ENCODE data around the gene DIAPH1. TPM values are rescaled to one million over a fixed set of nuclear protein-coding genes. Genes with fewer than 3 reads are reported as not detected.

The DIAPH1 gene
- polyA plus RNA-seq, 1 experiment, result 27.1 TPM

DNA sequence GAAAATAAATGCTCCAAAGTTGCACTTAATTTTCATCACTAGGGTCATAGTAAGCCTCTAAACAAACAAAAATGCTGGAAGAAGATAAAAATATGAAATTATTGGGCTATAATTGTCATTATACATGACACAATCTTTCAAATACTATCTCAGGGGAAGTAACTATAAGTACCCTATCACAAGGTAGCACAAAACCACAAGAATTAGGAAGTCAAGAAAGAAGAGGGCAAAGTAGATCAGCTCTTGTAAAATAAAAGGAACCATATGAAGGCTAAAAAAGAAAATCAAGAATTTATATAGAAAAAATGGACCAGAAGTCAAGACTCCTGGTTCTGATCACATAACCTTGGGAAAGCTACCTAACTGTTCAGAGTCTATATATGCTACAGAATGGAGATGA lies 48.1 kb downstream of the DIAPH1 start:
- no peaks in the 10 kb centered on the region for H3K9me3 ChIP-seq (ENCODE audit: control insufficient read depth, insufficient read depth, low read length)
- no peak overlapping the region for H3K27ac ChIP-seq (ENCODE audit: low read depth, low read length)
- ChIA-PET POLR2A (no interaction called here), CTCF (interaction anchor here (0.6 kb wide), 2 partner anchors 10 to 136 kb away, joined by 3 to 5 read pairs; no protein-coding TSS in a partner anchor)
- TF ChIP-seq, protein P1, sequence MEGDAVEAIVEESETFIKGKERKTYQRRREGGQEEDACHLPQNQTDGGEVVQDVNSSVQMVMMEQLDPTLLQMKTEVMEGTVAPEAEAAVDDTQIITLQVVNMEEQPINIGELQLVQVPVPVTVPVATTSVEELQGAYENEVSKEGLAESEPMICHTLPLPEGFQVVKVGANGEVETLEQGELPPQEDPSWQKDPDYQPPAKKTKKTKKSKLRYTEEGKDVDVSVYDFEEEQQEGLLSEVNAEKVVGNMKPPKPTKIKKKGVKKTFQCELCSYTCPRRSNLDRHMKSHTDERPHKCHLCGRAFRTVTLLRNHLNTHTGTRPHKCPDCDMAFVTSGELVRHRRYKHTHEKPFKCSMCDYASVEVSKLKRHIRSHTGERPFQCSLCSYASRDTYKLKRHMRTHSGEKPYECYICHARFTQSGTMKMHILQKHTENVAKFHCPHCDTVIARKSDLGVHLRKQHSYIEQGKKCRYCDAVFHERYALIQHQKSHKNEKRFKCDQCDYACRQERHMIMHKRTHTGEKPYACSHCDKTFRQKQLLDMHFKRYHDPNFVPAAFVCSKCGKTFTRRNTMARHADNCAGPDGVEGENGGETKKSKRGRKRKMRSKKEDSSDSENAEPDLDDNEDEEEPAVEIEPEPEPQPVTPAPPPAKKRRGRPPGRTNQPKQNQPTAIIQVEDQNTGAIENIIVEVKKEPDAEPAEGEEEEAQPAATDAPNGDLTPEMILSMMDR (IDR thresholded peaks at IDR 0.05; ENCODE audit: low read depth, low read length), result no peak
- H3K4me3 ChIP-seq (ENCODE audit: low read depth, low read length), result no peak overlapping the region
- DNase-seq (ENCODE audit: low read depth, low spot score), result no peak
- H3K27me3 ChIP-seq (ENCODE audit: control insufficient read depth, insufficient read depth, low read length), result no peaks in the 10 kb centered on the region

DNA sequence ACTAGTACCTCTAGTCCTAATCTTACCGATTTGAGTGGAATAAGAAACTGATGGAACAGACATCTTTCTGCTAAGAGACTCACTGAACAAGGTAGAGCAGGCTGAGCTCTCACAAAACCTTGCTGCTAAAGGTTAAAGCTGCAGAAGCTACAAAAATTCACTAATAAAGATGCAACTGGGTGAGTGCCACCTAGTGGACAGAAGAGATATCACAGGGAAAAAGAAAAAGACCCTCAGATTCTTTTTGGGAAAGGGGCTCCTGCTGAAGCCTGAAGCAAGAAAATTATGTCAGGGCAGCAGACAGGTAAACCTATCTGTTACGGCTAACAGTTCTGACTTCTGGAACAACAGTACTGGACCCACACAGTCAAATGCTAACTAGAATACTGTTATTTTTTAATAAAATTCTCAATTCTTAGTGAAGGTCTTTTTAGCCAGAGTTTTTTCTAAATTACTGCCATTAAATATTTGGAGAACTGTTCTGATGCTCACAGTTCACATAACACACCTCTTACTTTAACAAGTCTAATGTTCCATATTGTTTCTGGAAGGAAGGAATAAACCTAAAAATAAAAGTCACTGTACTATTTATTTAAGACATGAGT lies 51.2 kb downstream of the DIAPH1 start:
- Histone ChIP-seq H3K27ac (ENCODE audit: low read depth, low read length) (no peak overlapping the region), H3K9me3 (ENCODE audit: control insufficient read depth, insufficient read depth, low read length) (no peaks in the 10 kb centered on the region), H3K27me3 (ENCODE audit: control insufficient read depth, insufficient read depth, low read length) (no peaks in the 10 kb centered on the region), H3K4me3 (ENCODE audit: low read depth, low read length) (no peak overlapping the region)
- CTCF ChIA-PET, result interaction anchor here (0.5 to 3.8 kb wide), 82 partner anchors 8 to 854 kb away, joined by 3 to 40 read pairs (median 4); partner anchors contain the start of genes DIAPH1, HDAC3, PCDHB12 and PCDHB14
- TF ChIP-seq, protein P1 (IDR thresholded peaks at IDR 0.05; ENCODE audit: low read depth, low read length), result peak; percentile 90
- POLR2A ChIA-PET, result interaction anchor here (0.5 kb wide), 1 partner anchor 25 kb away, joined by 4 read pairs; no protein-coding TSS in a partner anchor
- no peak for DNase-seq (ENCODE audit: low read depth, low spot score)

DNA sequence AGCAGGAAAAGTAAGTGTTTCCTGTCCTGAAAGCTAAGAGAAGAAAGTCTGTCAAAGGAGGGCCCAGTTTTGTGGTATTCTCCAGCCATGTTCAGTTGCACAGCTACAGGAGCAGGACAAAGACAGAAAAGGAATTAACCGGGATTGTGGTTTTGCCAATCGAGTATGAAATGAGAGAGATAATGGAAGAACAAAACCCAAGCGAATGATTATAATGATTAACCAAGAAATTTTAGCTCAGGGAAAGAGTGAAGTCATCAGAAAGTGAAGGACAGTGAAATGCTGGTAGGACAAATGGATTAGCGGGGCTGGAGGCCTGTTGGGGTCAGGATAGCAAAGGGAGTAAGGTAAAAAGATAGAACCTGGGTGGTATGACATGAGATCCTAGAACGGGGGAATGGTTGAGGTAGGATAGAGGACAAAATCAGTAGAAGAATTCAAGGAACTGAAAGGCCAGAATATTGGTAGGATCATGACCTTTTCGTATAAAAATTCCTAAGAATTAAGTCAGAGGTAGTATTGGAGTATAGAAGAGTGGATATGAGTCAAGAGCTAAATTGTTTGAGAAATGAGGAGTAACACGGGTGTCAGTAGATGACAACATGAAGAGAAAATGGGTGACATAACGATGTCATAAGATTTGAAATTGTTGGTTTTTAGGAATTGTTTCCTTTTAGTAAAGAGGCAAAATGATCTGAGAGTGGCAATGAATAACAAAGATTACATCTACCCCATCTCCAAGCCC lies 52.8 kb downstream of the DIAPH1 start:
- Histone ChIP-seq H3K27ac (ENCODE audit: low read depth, low read length) (peak overlapping the region; percentile 11), H3K4me3 (ENCODE audit: low read depth, low read length) (no peak overlapping the region), H3K9me3 (ENCODE audit: control insufficient read depth, insufficient read depth, low read length) (no peaks in the 10 kb centered on the region), H3K27me3 (ENCODE audit: control insufficient read depth, insufficient read depth, low read length) (no peaks in the 10 kb centered on the region)
- TF ChIP-seq, protein P1 (IDR thresholded peaks at IDR 0.05; ENCODE audit: low read depth, low read length), result no peak
- ChIA-PET CTCF (interaction anchor here (0.7 to 3.8 kb wide), 28 partner anchors 9 to 379 kb away, joined by 3 to 40 read pairs (median 8); partner anchors contain the start of genes DIAPH1, PCDHB14, PCDHB9 and PCDHGA1), POLR2A (no interaction called here)
- no peak for DNase-seq (ENCODE audit: low read depth, low spot score)

DNA sequence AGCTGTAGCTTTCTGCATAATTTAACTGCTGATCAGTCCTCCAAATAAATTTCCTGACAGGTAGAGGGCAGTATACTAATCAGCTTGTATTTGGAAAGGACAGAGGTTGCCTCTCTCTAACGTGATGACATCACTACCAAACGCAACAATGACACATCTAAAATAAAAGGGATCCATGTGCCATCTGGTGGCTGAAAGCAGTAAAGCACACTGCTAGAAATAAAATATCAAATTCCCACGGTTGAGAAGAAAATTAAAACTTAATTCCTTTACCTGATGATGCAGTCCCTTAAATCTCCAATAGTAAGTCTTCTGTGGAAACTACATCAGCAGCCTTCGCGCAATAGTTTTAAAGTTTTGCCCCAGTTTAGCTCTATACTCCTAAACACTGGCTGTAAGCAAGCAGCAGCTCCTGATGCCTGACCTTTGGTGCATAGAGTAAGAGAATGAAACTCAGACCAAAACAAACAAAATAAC lies 54.5 kb downstream of the DIAPH1 start:
- no peaks in the 10 kb centered on the region for H3K9me3 ChIP-seq (ENCODE audit: control insufficient read depth, insufficient read depth, low read length)
- H3K4me3 ChIP-seq (ENCODE audit: low read depth, low read length), result no peak overlapping the region
- ChIA-PET POLR2A (interaction anchor here (0.6 to 1.4 kb wide), 6 partner anchors 88 to 244 kb away, joined by 3 to 8 read pairs (median 4); partner anchors contain the start of genes PCDHGA10, PCDHGA4, PCDHGA9 and PCDHGB3), CTCF (interaction anchor here (0.6 to 3.7 kb wide), 102 partner anchors 9 to 879 kb away, joined by 3 to 133 read pairs (median 7); partner anchors contain the start of genes FCHSD1, HDAC3, PCDHB10 and PCDHB12)
- TF ChIP-seq, protein P1 (IDR thresholded peaks at IDR 0.05; ENCODE audit: low read depth, low read length), result peak; percentile 78
- no peaks in the 10 kb centered on the region for H3K27me3 ChIP-seq (ENCODE audit: control insufficient read depth, insufficient read depth, low read length)
- DNase-seq (ENCODE audit: low read depth, low spot score), result peak; percentile 90
- peak overlapping the region; percentile 23 for H3K27ac ChIP-seq (ENCODE audit: low read depth, low read length)

All from AG04450 (cell line).